Peyer's patch (tissue), 4 donors: ENCODE data around the gene CTU2.

Experiments used
- POLR2A ChIP-seq, 2 donors: fragments of 450-650 bp; IDR thresholded peaks; one replicate each; pipeline ENCODE4 v1.5.1; 2017; ENCODE audit warnings: antibody characterized with exemption in 2 of 2, mild to moderate bottlenecking in 2 of 2, moderate library complexity in 2 of 2
- TF ChIP-seq, protein P1 (sequence below), 6 experiments: fragments of 450-650 bp in 4 of 6; fragments of 200-600 bp in 2 of 6; sonication (generic) in 1 of 6; IDR thresholded peaks; one replicate each; pipeline ENCODE4 v1.5.1; 2017 to 2019; ENCODE audit warnings: antibody characterized with exemption in 6 of 6, mild to moderate bottlenecking in 3 of 6, moderate library complexity in 1 of 6

DNA sequence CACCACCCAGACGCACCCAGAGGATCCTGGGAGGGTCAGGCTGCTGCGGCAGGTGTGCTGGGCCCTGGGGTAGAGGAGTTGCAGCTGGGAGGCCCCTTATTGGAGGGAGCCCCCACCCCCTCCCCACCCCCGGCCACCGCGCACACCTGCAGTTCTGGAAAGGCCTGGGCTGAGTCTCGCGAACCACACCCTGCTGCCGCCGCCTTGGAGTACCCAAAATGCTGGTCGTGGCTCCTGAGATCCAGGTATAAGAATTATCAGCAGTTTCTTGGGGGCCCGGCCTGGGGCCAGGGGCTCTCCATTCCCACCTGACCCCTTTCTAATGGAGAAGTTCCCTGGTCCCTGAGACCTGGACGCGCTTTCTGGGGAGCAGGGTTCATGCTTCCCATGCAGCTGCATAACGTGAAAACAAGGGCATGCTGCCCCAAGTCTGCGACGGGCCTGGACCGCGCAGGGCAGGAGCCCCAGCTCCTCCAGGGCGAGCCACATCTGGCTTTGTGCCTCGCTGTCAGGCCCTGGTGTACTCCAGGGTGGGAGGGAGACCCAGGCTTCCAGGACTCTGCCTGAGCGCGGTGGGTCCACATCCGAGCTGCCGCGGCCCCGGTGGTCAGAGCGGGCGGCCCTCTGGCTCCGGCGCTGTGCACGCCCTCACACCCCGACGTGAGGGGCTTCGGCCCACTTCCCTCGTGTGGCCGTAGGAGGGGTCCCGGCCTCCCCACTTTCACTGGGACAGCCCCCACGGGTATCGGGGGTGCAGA, 12.7 kb upstream of the CTU2 start:
- TF ChIP-seq, protein P1, sequence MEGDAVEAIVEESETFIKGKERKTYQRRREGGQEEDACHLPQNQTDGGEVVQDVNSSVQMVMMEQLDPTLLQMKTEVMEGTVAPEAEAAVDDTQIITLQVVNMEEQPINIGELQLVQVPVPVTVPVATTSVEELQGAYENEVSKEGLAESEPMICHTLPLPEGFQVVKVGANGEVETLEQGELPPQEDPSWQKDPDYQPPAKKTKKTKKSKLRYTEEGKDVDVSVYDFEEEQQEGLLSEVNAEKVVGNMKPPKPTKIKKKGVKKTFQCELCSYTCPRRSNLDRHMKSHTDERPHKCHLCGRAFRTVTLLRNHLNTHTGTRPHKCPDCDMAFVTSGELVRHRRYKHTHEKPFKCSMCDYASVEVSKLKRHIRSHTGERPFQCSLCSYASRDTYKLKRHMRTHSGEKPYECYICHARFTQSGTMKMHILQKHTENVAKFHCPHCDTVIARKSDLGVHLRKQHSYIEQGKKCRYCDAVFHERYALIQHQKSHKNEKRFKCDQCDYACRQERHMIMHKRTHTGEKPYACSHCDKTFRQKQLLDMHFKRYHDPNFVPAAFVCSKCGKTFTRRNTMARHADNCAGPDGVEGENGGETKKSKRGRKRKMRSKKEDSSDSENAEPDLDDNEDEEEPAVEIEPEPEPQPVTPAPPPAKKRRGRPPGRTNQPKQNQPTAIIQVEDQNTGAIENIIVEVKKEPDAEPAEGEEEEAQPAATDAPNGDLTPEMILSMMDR (IDR thresholded peaks at IDR 0.05), result no peak
- no peak for TF ChIP-seq POLR2A (IDR thresholded peaks at IDR 0.05)
